Loucy (cell line): Measurements from ENCODE around the gene RWDD3.
A peak's percentile ranks its signal among the peaks of the same experiment; 100 is the strongest.

Experiments
- H2AFZ ChIP-seq: fragments of 200-600 bp; sonication (generic); 2 replicates; pipeline ENCODE4 v1.6.0; 2016; ENCODE audit warnings: antibody characterized with exemption, mild to moderate bottlenecking, low read length, moderate library complexity
- H3F3A ChIP-seq: fragments of 200-600 bp; 2 replicates; pipeline ENCODE4 v1.6.0; 2016; ENCODE audit warnings: antibody characterized with exemption, low read depth, mild to moderate bottlenecking
- H3K27me3 ChIP-seq: fragments of 200-600 bp; sonication (generic); 2 replicates; pipeline ENCODE4 v1.6.1; 2014; ENCODE audit warnings: low read length, mild to moderate bottlenecking; ENCODE audit not compliant: insufficient read depth, poor library complexity, severe bottlenecking
- H3K36me3 ChIP-seq: fragments of 200-600 bp; sonication (generic); 2 replicates; pipeline ENCODE4 v1.6.1; 2016; ENCODE audit warnings: low read length; ENCODE audit not compliant: insufficient read depth
- H3K4me1 ChIP-seq: fragments of 200-600 bp; sonication (generic); 2 replicates; pipeline ENCODE4 v1.5.1; 2014; ENCODE audit warnings: low read length, mild to moderate bottlenecking; ENCODE audit not compliant: insufficient read depth, poor library complexity, severe bottlenecking
- H3K4me2 ChIP-seq: fragments of 200-600 bp; sonication (generic); 2 replicates; pipeline ENCODE4 v1.6.0; 2014; ENCODE audit warnings: antibody characterized with exemption, low read length, low read depth, mild to moderate bottlenecking; ENCODE audit not compliant: poor library complexity, severe bottlenecking
- H3K4me3 ChIP-seq: fragments of 200-600 bp; sonication (generic); 2 replicates; pipeline ENCODE4 v1.5.1; 2014; ENCODE audit warnings: low read length, mild to moderate bottlenecking, mixed read lengths; ENCODE audit not compliant: poor library complexity, severe bottlenecking
- H3K79me2 ChIP-seq: fragments of 200-600 bp; sonication (generic); 2 replicates; pipeline ENCODE4 v1.6.1; 2014; ENCODE audit warnings: low read length; ENCODE audit not compliant: insufficient read depth
- H3K9ac ChIP-seq: fragments of 200-600 bp; sonication (generic); 2 replicates; pipeline ENCODE4 v1.6.0; 2014; ENCODE audit warnings: mild to moderate bottlenecking, low read depth, low read length, moderate library complexity; ENCODE audit not compliant: poor library complexity, severe bottlenecking
- H3K9me2 ChIP-seq: fragments of 200-600 bp; sonication (generic); replicated peaks from 2 replicates; pipeline ENCODE4 v1.6.1; 2016; ENCODE audit warnings: low read depth, low read length, mixed read lengths
- H3K9me3 ChIP-seq: fragments of 200-600 bp; sonication (generic); 2 replicates; pipeline ENCODE4 v1.6.1; 2014; ENCODE audit warnings: mild to moderate bottlenecking, antibody characterized with exemption, low read length, low read depth; ENCODE audit not compliant: insufficient read depth
- H4K20me1 ChIP-seq: fragments of 200-600 bp; sonication (generic); 2 replicates; pipeline ENCODE4 v1.6.0; 2014; ENCODE audit warnings: antibody characterized with exemption, low read length, mild to moderate bottlenecking; ENCODE audit not compliant: insufficient read depth, poor library complexity, severe bottlenecking
- CTCF ChIP-seq: fragments of 200-600 bp; sonication (generic); conservative IDR thresholded peaks from 2 replicates; pipeline ENCODE4 v1.5.1; 2014; ENCODE audit warnings: mild to moderate bottlenecking, antibody characterized with exemption, low read length
- EZH2phosphoT487 ChIP-seq: fragments of 200-600 bp; IDR thresholded peaks from 2 replicates; pipeline ENCODE4 v1.6.1; 2018; ENCODE audit warnings: antibody characterized with exemption, mild to moderate bottlenecking, moderate library complexity, borderline replicate concordance

RWDD3 gene

GRCh38 chr1:95230768-95231191 is 3.2 kb upstream of the RWDD3 start:
- Histone ChIP-seq H3K9me2 (no peaks in the 10 kb centered on the region), H3K9me3 (no peaks in the 10 kb centered on the region), H3F3A (no peaks in the 10 kb centered on the region), H3K4me3 (no peak overlapping the region), H2AFZ (no peak overlapping the region), H3K9ac (no peak overlapping the region), H3K27me3 (peaks cover 10% of the 10 kb centered on the region), H3K4me2 (no peak overlapping the region), H3K36me3 (no peaks in the 10 kb centered on the region), H4K20me1 (no peaks in the 10 kb centered on the region), H3K79me2 (peaks cover 12% of the 10 kb centered on the region), H3K4me1 (peaks cover 6% of the 10 kb centered on the region)
- TF ChIP-seq EZH2phosphoT487 = no peak
- no peak for TF ChIP-seq CTCF

- no peak overlapping the region for H3K9ac ChIP-seq
- H2AFZ ChIP-seq = peak overlapping the region; percentile 100; the same call in 1 of the 2 replicates
- H3K4me2 ChIP-seq = peak overlapping the region; percentile 90
- H3K9me3 ChIP-seq = no peaks in the 10 kb centered on the region
- H3K4me1 ChIP-seq = peaks cover 10% of the 10 kb centered on the region
- peaks cover 10% of the 10 kb centered on the region for H3K27me3 ChIP-seq
- no peaks in the 10 kb centered on the region for H3K36me3 ChIP-seq
- no peaks in the 10 kb centered on the region for H3K9me2 ChIP-seq
- H4K20me1 ChIP-seq = no peaks in the 10 kb centered on the region
- no peaks in the 10 kb centered on the region for H3F3A ChIP-seq
- peak overlapping the region; percentile 94 for H3K4me3 ChIP-seq
- peaks cover 18% of the 10 kb centered on the region for H3K79me2 ChIP-seq
- TF ChIP-seq CTCF = no peak
These were observed 1.2 kb upstream of the RWDD3 start for GRCh38 chr1:95232646-95233318.

GRCh38 chr1:95233319-95233736 is 682 bp upstream of the RWDD3 start:
- Histone ChIP-seq H3K9me3 (no peaks in the 10 kb centered on the region), H3K36me3 (no peaks in the 10 kb centered on the region), H3K4me1 (peaks cover 10% of the 10 kb centered on the region), H3K79me2 (peaks cover 18% of the 10 kb centered on the region), H2AFZ (peak overlapping the region; percentile 100), H3K4me3 (peak overlapping the region; percentile 94), H3K27me3 (peaks cover 10% of the 10 kb centered on the region), H3K9ac (peak overlapping the region; percentile 82), H3K4me2 (peak overlapping the region; percentile 90), H3K9me2 (no peaks in the 10 kb centered on the region), H3F3A (no peaks in the 10 kb centered on the region), H4K20me1 (no peaks in the 10 kb centered on the region)
- TF ChIP-seq EZH2phosphoT487 (no peak), CTCF (no peak)
